ENCODE measurements around the gene VSIG8.

- TF ChIP-seq, protein P1, sequence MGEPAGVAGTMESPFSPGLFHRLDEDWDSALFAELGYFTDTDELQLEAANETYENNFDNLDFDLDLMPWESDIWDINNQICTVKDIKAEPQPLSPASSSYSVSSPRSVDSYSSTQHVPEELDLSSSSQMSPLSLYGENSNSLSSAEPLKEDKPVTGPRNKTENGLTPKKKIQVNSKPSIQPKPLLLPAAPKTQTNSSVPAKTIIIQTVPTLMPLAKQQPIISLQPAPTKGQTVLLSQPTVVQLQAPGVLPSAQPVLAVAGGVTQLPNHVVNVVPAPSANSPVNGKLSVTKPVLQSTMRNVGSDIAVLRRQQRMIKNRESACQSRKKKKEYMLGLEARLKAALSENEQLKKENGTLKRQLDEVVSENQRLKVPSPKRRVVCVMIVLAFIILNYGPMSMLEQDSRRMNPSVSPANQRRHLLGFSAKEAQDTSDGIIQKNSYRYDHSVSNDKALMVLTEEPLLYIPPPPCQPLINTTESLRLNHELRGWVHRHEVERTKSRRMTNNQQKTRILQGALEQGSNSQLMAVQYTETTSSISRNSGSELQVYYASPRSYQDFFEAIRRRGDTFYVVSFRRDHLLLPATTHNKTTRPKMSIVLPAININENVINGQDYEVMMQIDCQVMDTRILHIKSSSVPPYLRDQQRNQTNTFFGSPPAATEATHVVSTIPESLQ (CRISPR knock-in tag; IDR thresholded peaks at IDR 0.05): no peak
- TF ChIP-seq SP1 (CRISPR knock-in tag; conservative IDR thresholded peaks at IDR 0.05) (no peak), KAT7 (CRISPR knock-in tag; IDR thresholded peaks at IDR 0.05; ENCODE audit: borderline replicate concordance) (no peak)
- TF ChIP-seq, protein P2, sequence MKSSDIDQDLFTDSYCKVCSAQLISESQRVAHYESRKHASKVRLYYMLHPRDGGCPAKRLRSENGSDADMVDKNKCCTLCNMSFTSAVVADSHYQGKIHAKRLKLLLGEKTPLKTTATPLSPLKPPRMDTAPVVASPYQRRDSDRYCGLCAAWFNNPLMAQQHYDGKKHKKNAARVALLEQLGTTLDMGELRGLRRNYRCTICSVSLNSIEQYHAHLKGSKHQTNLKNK (CRISPR knock-in tag; IDR thresholded peaks at IDR 0.05): no peak
These were observed 26.7 kb upstream of the VSIG8 start for GRCh38 chr1:159889202-159889601.
